Kidney tubule cell (primary cell): ENCODE results near the gene SLC37A1.

ENCODE experiments used
- DNase-seq: peaks from one replicate; pipeline ENCODE4 v3.0.0-alpha.2; 2018; ENCODE audit warnings: low spot score

Gene SLC37A1

GRCh38 chr21:42479582-42479981 lies 34.1 kb upstream of the SLC37A1 start:
- DNase-seq, result no peak

GRCh38 chr21:42480736-42481135 lies 32.9 kb upstream of the SLC37A1 start:
- no peak for DNase-seq

GRCh38 chr21:42481169-42481568 lies 32.5 kb upstream of the SLC37A1 start:
- no peak for DNase-seq

GRCh38 chr21:42484966-42485365 lies 28.7 kb upstream of the SLC37A1 start:
- no peak for DNase-seq

- DNase-seq, result no peak
Measured at GRCh38 chr21:42486072-42486471, 27.6 kb upstream of the SLC37A1 start.

GRCh38 chr21:42486531-42486930 lies 27.1 kb upstream of the SLC37A1 start:
- no peak for DNase-seq

GRCh38 chr21:42489006-42489563 lies 24.6 kb upstream of the SLC37A1 start:
- no peak for DNase-seq

- no peak for DNase-seq
Measured at GRCh38 chr21:42489991-42490390, 23.7 kb upstream of the SLC37A1 start.

- DNase-seq, result no peak
Measured at GRCh38 chr21:42490720-42491119, 22.9 kb upstream of the SLC37A1 start.

GRCh38 chr21:42491328-42491727 lies 22.3 kb upstream of the SLC37A1 start:
- no peak for DNase-seq

- DNase-seq, result no peak
Measured at GRCh38 chr21:42492201-42492600, 21.5 kb upstream of the SLC37A1 start.

GRCh38 chr21:42493109-42494060 lies 20.3 kb upstream of the SLC37A1 start:
- no peak for DNase-seq

GRCh38 chr21:42495027-42495426 lies 18.6 kb upstream of the SLC37A1 start:
- DNase-seq, result no peak

- DNase-seq, result no peak
Measured at GRCh38 chr21:42495765-42496119, 17.9 kb upstream of the SLC37A1 start.

- DNase-seq, result peak; percentile 99
Measured at GRCh38 chr21:42496120-42496838, 17.4 kb upstream of the SLC37A1 start, which contains the start of gene RSPH1. Gene RSPH1, minus strand, starts transcription at chr21:42496224. Its CDS starts 38 bp downstream, at chr21:42496186.

GRCh38 chr21:42496839-42497202 lies 16.8 kb upstream of the SLC37A1 start:
- DNase-seq, result no peak

GRCh38 chr21:42498012-42498411 lies 15.6 kb upstream of the SLC37A1 start:
- DNase-seq, result peak; percentile 59

- no peak for DNase-seq
Measured at GRCh38 chr21:42499444-42500112, 14.1 kb upstream of the SLC37A1 start.

GRCh38 chr21:42500225-42500624 lies 13.4 kb upstream of the SLC37A1 start:
- DNase-seq, result no peak

GRCh38 chr21:42500736-42501135 lies 12.9 kb upstream of the SLC37A1 start:
- DNase-seq, result peak; percentile 25

GRCh38 chr21:42503711-42504110 lies 9.9 kb upstream of the SLC37A1 start:
- no peak for DNase-seq

GRCh38 chr21:42505090-42505726 lies 8.4 kb upstream of the SLC37A1 start:
- DNase-seq, result no peak
